Measurements from ENCODE around the gene TMEM50A.

DNA sequence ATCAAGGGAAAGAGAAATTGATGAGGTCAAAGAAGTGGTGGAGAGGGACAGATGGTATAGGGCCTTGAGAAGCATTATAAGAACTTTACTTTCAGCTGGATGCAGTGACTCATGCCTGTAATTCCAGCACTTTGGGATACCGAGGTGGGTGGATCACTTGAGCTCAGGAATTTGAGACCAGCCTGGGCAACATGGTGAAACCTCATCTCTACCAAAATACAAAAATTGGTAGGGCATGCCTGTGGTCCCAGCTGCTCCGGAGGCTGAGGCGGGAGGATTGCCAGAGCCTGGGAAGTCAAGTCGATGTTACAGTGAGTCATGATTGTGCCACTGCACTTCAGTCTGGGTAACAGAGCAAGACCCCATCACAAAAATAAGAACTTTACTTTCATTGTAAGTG lies 5.7 kb downstream of the TMEM50A start:
- TF ChIP-seq POLR2AphosphoS5 (IDR thresholded peaks at IDR 0.05; ENCODE audit: borderline replicate concordance, low read depth, low read length) = no peak
- no peak for TF ChIP-seq EZH2 (IDR thresholded peaks at IDR 0.05)
- no peak for TF ChIP-seq FOXP2 (optimal IDR thresholded peaks at IDR 0.05; ENCODE audit: control extremely low read depth, extremely low read length, insufficient read depth)
